ENCODE results near the gene DOCK4.

- TF ChIP-seq CTCF (IDR thresholded peaks at IDR 0.05) (no peak), POLR2A (IDR thresholded peaks at IDR 0.05; ENCODE audit: low read length) (no peak), HMGXB4 (CRISPR knock-in tag; IDR thresholded peaks at IDR 0.05; ENCODE audit: borderline replicate concordance) (no peak), EP300 (IDR thresholded peaks at IDR 0.05) (no peak), NR3C1 (IDR thresholded peaks at IDR 0.05) (no peak), PBX3 (IDR thresholded peaks at IDR 0.05) (no peak), ZSCAN20 (CRISPR knock-in tag; IDR thresholded peaks at IDR 0.05) (no peak), REST (IDR thresholded peaks at IDR 0.05) (no peak)
Observed at GRCh38 chr7:112101201-112101846, 104.9 kb downstream of the DOCK4 start.
